HCT116 (cell line): ENCODE data around the gene PKP2. TPM values are rescaled to one million over a fixed set of nuclear protein-coding genes. Genes with fewer than 3 reads are reported as not detected.

Experiments
- ATAC-seq: fragments of 200-7000 bp; cut with Tn5 transposase; 2 replicates; pipeline ENCODE4 v1.9.1; 2020; ENCODE audit warnings: mild to moderate bottlenecking, moderate library complexity
- BruUV-seq: library from RNA; stranded (reverse); fragments of 400-500 nt; replicated peaks from 2 replicates; lab custom pipeline; 2021; lab: Mats Ljungman, UMichigan
- CTCF ChIA-PET: fragments of 300-600 bp; sonication (Branson Sonifier 250); formaldehyde crosslinking; loops from one replicate; lab custom pipeline; 2021; ENCODE audit warnings: antibody characterized with exemption; lab: Charles Lee
- POLR2A ChIA-PET: fragments of 300-600, 350-600 bp; sonication (Branson Sonifier 250); formaldehyde crosslinking; loops from one replicate; lab custom pipeline; 2021; ENCODE audit warnings: antibody characterized with exemption; lab: Charles Lee
- RAD21 ChIA-PET, 2 experiments: fragments of 300-600 bp; sonication (Branson Sonifier 250); formaldehyde crosslinking; loops; one replicate each; lab custom pipeline; 2023; ENCODE audit warnings: low total read pairs in 2 of 2; ENCODE audit not compliant: uncharacterized antibody in 2 of 2, unreplicated experiment in 2 of 2, low non-redundant PET in 1 of 2; lab: Charles Lee
- DNase-seq: peaks from one replicate; pipeline ENCODE4 v3.0.0-alpha.2; 2010; ENCODE audit warnings: low read depth, low spot score
- H2AFZ ChIP-seq: fragments of 200-600 bp; shearing (Covaris generic), sonication (generic); 2 replicates; pipeline ENCODE4 v1.6.1; 2017; ENCODE audit warnings: low read depth, mixed run types, mixed read lengths, antibody characterized with exemption, low read length; ENCODE audit not compliant: poor library complexity, severe bottlenecking
- H3K27ac ChIP-seq: 2 replicates; pipeline ENCODE4 v1.5.1; 2012; ENCODE audit warnings: low read depth, low read length
- H3K27me3 ChIP-seq: fragments of 200-600 bp; sonication (generic); 2 replicates; pipeline ENCODE4 v1.6.1; 2016; ENCODE audit warnings: mixed run types, low read length, mixed read lengths; ENCODE audit not compliant: insufficient read depth
- H3K36me3 ChIP-seq, 2 experiments: fragments of 200-500 bp in 1 of 2; fragments of 200-600 bp in 1 of 2; sonication (Bioruptor generic) in 1 of 2; sonication (generic) in 1 of 2; 2 replicates each; pipeline versions ENCODE4 v1.5.1 to v1.6.1; 2014 to 2016; ENCODE audit warnings: low read length in 2 of 2, inconsistent platforms in 1 of 2, mixed read lengths in 1 of 2, mixed run types in 1 of 2; ENCODE audit not compliant: insufficient read depth in 2 of 2, control insufficient read depth in 1 of 2
- H3K4me1 ChIP-seq, 2 experiments: fragments of 200-600 bp in 1 of 2; sonication (generic) in 1 of 2; 2 replicates each; pipeline versions ENCODE4 v1.5.1 to v1.6.1; 2012 to 2017; ENCODE audit warnings: low read length in 2 of 2, inconsistent platforms in 1 of 2, mild to moderate bottlenecking in 1 of 2, mixed read lengths in 1 of 2, mixed run types in 1 of 2, moderate library complexity in 1 of 2; ENCODE audit not compliant: insufficient read depth in 2 of 2, control insufficient read depth in 1 of 2
- H3K4me2 ChIP-seq: fragments of 200-600 bp; sonication (generic); 2 replicates; pipeline ENCODE4 v1.6.1; 2017; ENCODE audit warnings: mixed run types, low read length, mixed read lengths
- H3K4me3 ChIP-seq, 2 experiments: fragments of 200-600 bp in 1 of 2; sonication (generic) in 1 of 2; replicated peaks in 1 of 2; 2 replicates each; pipeline ENCODE4 v1.5.1; 2011 to 2016; ENCODE audit warnings: low read length in 2 of 2, control low read depth in 1 of 2, low read depth in 1 of 2, mild to moderate bottlenecking in 1 of 2, mixed read lengths in 1 of 2, mixed run types in 1 of 2
- H3K79me2 ChIP-seq: fragments of 200-600 bp; sonication (generic); 2 replicates; pipeline ENCODE4 v1.6.1; 2017; ENCODE audit warnings: mild to moderate bottlenecking, mixed run types, low read length, moderate library complexity, mixed read lengths; ENCODE audit not compliant: insufficient read depth
- H3K9ac ChIP-seq: fragments of 200-600 bp; sonication (generic); 2 replicates; pipeline ENCODE4 v1.6.1; 2016; ENCODE audit warnings: low read length, mixed read lengths
- H3K9me2 ChIP-seq: fragments of 200-600 bp; sonication (generic), shearing (Covaris generic); 2 replicates; pipeline ENCODE4 v1.6.1; 2017; ENCODE audit warnings: mixed run types, mild to moderate bottlenecking, moderate library complexity; ENCODE audit not compliant: insufficient read depth
- H3K9me3 ChIP-seq, 2 experiments: fragments of 200-500 bp in 1 of 2; fragments of 200-600 bp in 1 of 2; sonication (Bioruptor generic) in 1 of 2; sonication (generic) in 1 of 2; 2 replicates each; pipeline ENCODE4 v1.6.1; 2014 to 2017; ENCODE audit warnings: low read length in 2 of 2, mixed read lengths in 2 of 2, inconsistent platforms in 1 of 2, low read depth in 1 of 2, mild to moderate bottlenecking in 1 of 2, mixed run types in 1 of 2, moderate library complexity in 1 of 2; ENCODE audit not compliant: control insufficient read depth in 1 of 2, insufficient read depth in 1 of 2
- H4K20me1 ChIP-seq: fragments of 200-600 bp; sonication (generic), shearing (Covaris generic); 2 replicates; pipeline ENCODE4 v1.6.1; 2017; ENCODE audit warnings: mixed run types, mild to moderate bottlenecking, moderate library complexity; ENCODE audit not compliant: insufficient read depth
- ATF3 ChIP-seq: IDR thresholded peaks from 2 replicates; pipeline ENCODE4 v1.6.1; 2012
- EGR1 ChIP-seq: IDR thresholded peaks from 2 replicates; pipeline ENCODE4 v1.6.1; 2012; ENCODE audit warnings: low read depth
- ELF1 ChIP-seq: IDR thresholded peaks from 2 replicates; pipeline ENCODE4 v1.6.1; 2012; ENCODE audit warnings: low read depth, borderline replicate concordance
- EZH2 ChIP-seq: fragments of 200-600 bp; sonication (generic); IDR thresholded peaks from 2 replicates; pipeline ENCODE4 v1.6.1; 2017; ENCODE audit warnings: antibody characterized with exemption, mixed run types
- JUND ChIP-seq: IDR thresholded peaks from 2 replicates; pipeline ENCODE4 v1.6.1; 2012
- POLR2AphosphoS5 ChIP-seq: IDR thresholded peaks from 2 replicates; pipeline ENCODE4 v1.6.1; 2011; ENCODE audit warnings: mild to moderate bottlenecking, low read depth, low read length, moderate library complexity
- RAD21 ChIP-seq: IDR thresholded peaks from 2 replicates; pipeline ENCODE4 v1.6.1; 2012; ENCODE audit warnings: low read depth, mild to moderate bottlenecking
- SIN3A ChIP-seq: IDR thresholded peaks from 2 replicates; pipeline ENCODE4 v1.6.1; 2012; ENCODE audit warnings: low read depth
- SP1 ChIP-seq: IDR thresholded peaks from 2 replicates; pipeline ENCODE4 v1.6.1; 2012; ENCODE audit warnings: low read depth
- SRF ChIP-seq: IDR thresholded peaks from 2 replicates; pipeline ENCODE4 v1.6.1; 2012; ENCODE audit warnings: low read depth
- ZNF274 ChIP-seq: fragments of 200-500 bp; sonication (Bioruptor generic); IDR thresholded peaks from 2 replicates; pipeline ENCODE4 v1.6.1; 2014; ENCODE audit warnings: mild to moderate bottlenecking, low read depth, low read length, inconsistent platforms
- intact Hi-C: fragments of 100-400 bp; cut with micrococcal nuclease; formaldehyde crosslinking; loops from 2 replicates; pipeline ENCODE4 v1.10.0; 2022
- total RNA-seq: library from RNA; stranded (reverse); gene quantifications from one replicate; pipeline ENCODE4 v1.2.1, GENCODE V29; 2021; ENCODE audit not compliant: unreplicated experiment
- TF ChIP-seq, protein P1 (sequence below): IDR thresholded peaks from 2 replicates; pipeline ENCODE4 v1.6.1; 2012
- TF ChIP-seq, protein P2 (sequence below): IDR thresholded peaks from 2 replicates; pipeline ENCODE4 v1.6.1; 2011; ENCODE audit warnings: mild to moderate bottlenecking, low read length, moderate library complexity; ENCODE audit not compliant: insufficient replicate concordance; ENCODE audit errors: extremely low read depth
- TF ChIP-seq, protein P3 (sequence below), 3 experiments: fragments of 200-600 bp in 1 of 3; sonication (generic) in 1 of 3; IDR thresholded peaks in 2 of 3; conservative IDR thresholded peaks in 1 of 3; 2 replicates each; pipeline ENCODE4 v1.5.1; 2012 to 2017; ENCODE audit warnings: low read depth in 2 of 3, low read length in 2 of 3, antibody characterized with exemption in 1 of 3, borderline replicate concordance in 1 of 3, control low read depth in 1 of 3, mild to moderate bottlenecking in 1 of 3, mixed read lengths in 1 of 3, mixed run types in 1 of 3, moderate library complexity in 1 of 3; ENCODE audit not compliant: insufficient read depth in 1 of 3
- TF ChIP-seq, protein P4 (sequence below): IDR thresholded peaks from 2 replicates; pipeline ENCODE4 v1.6.1; 2012; ENCODE audit warnings: low read depth

The PKP2 gene
- total RNA-seq, 1 experiment from 2014 or later, result 21.5 TPM

GRCh38 chr12:32757157-32757556 is 139.4 kb downstream of the PKP2 start:
- Histone ChIP-seq H2AFZ (no peak overlapping the region), H4K20me1 (no peaks in the 10 kb centered on the region), H3K4me1 (peaks cover 6 to 15% of the 10 kb centered on the region in 2 experiments; a peak in 2 of 4 replicates), H3K4me3 (no peak overlapping the region), H3K27ac (no peak overlapping the region), H3K4me2 (no peak overlapping the region), H3K36me3 (peaks cover 5 to 18% of the 10 kb centered on the region in 2 experiments; a peak in 3 of 4 replicates), H3K9me3 (no peaks in the 10 kb centered on the region), H3K79me2 (peaks cover 34% of the 10 kb centered on the region), H3K9ac (no peak overlapping the region), H3K27me3 (no peaks in the 10 kb centered on the region), H3K9me2 (no peaks in the 10 kb centered on the region)
- BruUV-seq, result no TSS peak
- ChIA-PET POLR2A (interaction anchor here (1.9 kb wide), 1 partner anchor 139 kb away, joined by 4 read pairs; the partner anchor contains the start of gene PKP2), RAD21 (no interaction called here), CTCF (interaction anchor here (3.8 kb wide), 1 partner anchor 163 kb away, joined by 51 read pairs; no protein-coding TSS in a partner anchor)
- no peak for ATAC-seq
- intact Hi-C loops, result no loop called here
- DNase-seq, result no peak
- TF ChIP-seq RAD21 (no peak), ZNF274 (no peak), JUND (no peak), SIN3A (no peak), EGR1 (no peak), SP1 (no peak), ELF1 (no peak), EZH2 (no peak), SRF (no peak), ATF3 (no peak), POLR2AphosphoS5 (no peak)
- TF ChIP-seq, protein P1, sequence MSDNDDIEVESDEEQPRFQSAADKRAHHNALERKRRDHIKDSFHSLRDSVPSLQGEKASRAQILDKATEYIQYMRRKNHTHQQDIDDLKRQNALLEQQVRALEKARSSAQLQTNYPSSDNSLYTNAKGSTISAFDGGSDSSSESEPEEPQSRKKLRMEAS, result no peak
- TF ChIP-seq, protein P2, sequence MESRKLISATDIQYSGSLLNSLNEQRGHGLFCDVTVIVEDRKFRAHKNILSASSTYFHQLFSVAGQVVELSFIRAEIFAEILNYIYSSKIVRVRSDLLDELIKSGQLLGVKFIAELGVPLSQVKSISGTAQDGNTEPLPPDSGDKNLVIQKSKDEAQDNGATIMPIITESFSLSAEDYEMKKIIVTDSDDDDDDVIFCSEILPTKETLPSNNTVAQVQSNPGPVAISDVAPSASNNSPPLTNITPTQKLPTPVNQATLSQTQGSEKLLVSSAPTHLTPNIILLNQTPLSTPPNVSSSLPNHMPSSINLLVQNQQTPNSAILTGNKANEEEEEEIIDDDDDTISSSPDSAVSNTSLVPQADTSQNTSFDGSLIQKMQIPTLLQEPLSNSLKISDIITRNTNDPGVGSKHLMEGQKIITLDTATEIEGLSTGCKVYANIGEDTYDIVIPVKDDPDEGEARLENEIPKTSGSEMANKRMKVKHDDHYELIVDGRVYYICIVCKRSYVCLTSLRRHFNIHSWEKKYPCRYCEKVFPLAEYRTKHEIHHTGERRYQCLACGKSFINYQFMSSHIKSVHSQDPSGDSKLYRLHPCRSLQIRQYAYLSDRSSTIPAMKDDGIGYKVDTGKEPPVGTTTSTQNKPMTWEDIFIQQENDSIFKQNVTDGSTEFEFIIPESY, result no peak
- TF ChIP-seq, protein P3, sequence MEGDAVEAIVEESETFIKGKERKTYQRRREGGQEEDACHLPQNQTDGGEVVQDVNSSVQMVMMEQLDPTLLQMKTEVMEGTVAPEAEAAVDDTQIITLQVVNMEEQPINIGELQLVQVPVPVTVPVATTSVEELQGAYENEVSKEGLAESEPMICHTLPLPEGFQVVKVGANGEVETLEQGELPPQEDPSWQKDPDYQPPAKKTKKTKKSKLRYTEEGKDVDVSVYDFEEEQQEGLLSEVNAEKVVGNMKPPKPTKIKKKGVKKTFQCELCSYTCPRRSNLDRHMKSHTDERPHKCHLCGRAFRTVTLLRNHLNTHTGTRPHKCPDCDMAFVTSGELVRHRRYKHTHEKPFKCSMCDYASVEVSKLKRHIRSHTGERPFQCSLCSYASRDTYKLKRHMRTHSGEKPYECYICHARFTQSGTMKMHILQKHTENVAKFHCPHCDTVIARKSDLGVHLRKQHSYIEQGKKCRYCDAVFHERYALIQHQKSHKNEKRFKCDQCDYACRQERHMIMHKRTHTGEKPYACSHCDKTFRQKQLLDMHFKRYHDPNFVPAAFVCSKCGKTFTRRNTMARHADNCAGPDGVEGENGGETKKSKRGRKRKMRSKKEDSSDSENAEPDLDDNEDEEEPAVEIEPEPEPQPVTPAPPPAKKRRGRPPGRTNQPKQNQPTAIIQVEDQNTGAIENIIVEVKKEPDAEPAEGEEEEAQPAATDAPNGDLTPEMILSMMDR (IDR thresholded peaks at IDR 0.05 in 2 of 3, conservative IDR thresholded peaks at IDR 0.05 in 1 of 3; ENCODE audit: borderline replicate concordance in 1 of 3, insufficient read depth in 1 of 3, low read depth in 2 of 3, low read length in 2 of 3), result no peak
- TF ChIP-seq, protein P4, sequence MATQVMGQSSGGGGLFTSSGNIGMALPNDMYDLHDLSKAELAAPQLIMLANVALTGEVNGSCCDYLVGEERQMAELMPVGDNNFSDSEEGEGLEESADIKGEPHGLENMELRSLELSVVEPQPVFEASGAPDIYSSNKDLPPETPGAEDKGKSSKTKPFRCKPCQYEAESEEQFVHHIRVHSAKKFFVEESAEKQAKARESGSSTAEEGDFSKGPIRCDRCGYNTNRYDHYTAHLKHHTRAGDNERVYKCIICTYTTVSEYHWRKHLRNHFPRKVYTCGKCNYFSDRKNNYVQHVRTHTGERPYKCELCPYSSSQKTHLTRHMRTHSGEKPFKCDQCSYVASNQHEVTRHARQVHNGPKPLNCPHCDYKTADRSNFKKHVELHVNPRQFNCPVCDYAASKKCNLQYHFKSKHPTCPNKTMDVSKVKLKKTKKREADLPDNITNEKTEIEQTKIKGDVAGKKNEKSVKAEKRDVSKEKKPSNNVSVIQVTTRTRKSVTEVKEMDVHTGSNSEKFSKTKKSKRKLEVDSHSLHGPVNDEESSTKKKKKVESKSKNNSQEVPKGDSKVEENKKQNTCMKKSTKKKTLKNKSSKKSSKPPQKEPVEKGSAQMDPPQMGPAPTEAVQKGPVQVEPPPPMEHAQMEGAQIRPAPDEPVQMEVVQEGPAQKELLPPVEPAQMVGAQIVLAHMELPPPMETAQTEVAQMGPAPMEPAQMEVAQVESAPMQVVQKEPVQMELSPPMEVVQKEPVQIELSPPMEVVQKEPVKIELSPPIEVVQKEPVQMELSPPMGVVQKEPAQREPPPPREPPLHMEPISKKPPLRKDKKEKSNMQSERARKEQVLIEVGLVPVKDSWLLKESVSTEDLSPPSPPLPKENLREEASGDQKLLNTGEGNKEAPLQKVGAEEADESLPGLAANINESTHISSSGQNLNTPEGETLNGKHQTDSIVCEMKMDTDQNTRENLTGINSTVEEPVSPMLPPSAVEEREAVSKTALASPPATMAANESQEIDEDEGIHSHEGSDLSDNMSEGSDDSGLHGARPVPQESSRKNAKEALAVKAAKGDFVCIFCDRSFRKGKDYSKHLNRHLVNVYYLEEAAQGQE, result no peak
